Natural killer cell treated with Interleukin-12 subunit alpha and Interleukin-12 subunit beta and Interleukin-15 and Interleukin-18, amount 100 ng/mL, for 72 hours (primary cell): ENCODE results near the gene ZNF593OS. TPM values are rescaled to one million over a fixed set of nuclear protein-coding genes. Genes with fewer than 3 reads are reported as not detected.

Source experiments
- ATAC-seq, 2 donors: fragments of 150-1000 bp; cut with Tn5 transposase in 1 of 2; sonication (Bioruptor Pico), chemical (Tn5 transposase) in 1 of 2; 2 replicates each; pipeline ENCODE4 v1.10.0; 2021
- DNase-seq: peaks from one replicate; pipeline ENCODE4 v3.0.0; 2022; ENCODE audit warnings: low spot score
- H3K27ac Mint-ChIP-seq, 2 donors: 1 replicate in 1 of 2; 2 replicates in 1 of 2; pipeline ENCODE4 v1.8.0; 2022; ENCODE audit warnings: mixed read lengths in 2 of 2, mild to moderate bottlenecking in 1 of 2, moderate library complexity in 1 of 2
- H3K27me3 Mint-ChIP-seq, 2 donors: 1 replicate in 1 of 2; 2 replicates in 1 of 2; pipeline ENCODE4 v1.8.0; 2022; ENCODE audit warnings: mixed read lengths in 2 of 2
- H3K36me3 Mint-ChIP-seq: one replicate; pipeline ENCODE4 v1.8.0; 2022; ENCODE audit warnings: mixed read lengths
- H3K4me1 Mint-ChIP-seq, 2 donors: 1 replicate in 1 of 2; 2 replicates in 1 of 2; pipeline ENCODE4 v1.8.0; 2022; ENCODE audit warnings: low read depth in 2 of 2, mixed read lengths in 2 of 2, mild to moderate bottlenecking in 1 of 2
- H3K4me3 Mint-ChIP-seq: one replicate; pipeline ENCODE4 v1.8.0; 2022; ENCODE audit warnings: mixed read lengths
- H3K9me3 Mint-ChIP-seq: 2 replicates; pipeline ENCODE4 v1.8.0; 2022; ENCODE audit warnings: mixed read lengths
- total RNA-seq, 2 donors: library from RNA; stranded (reverse); gene quantifications; one replicate each; pipeline ENCODE4 v1.2.3, GENCODE V29; 2022

ZNF593OS gene
- total RNA-seq, 2 donors from 2014 or later: not detected

GRCh38 chr1:26134466-26134865, 37.2 kb downstream of the ZNF593OS start:
- H3K27me3 Mint-ChIP-seq: peaks cover 24 to 27% of the 10 kb centered on the region in 2 donors
- no peak overlapping the region for H3K4me3 Mint-ChIP-seq
- no peak overlapping the region for H3K27ac Mint-ChIP-seq
- no peak for DNase-seq
- ATAC-seq: no peak
- no peaks in the 10 kb centered on the region for H3K9me3 Mint-ChIP-seq
- no peaks in the 10 kb centered on the region for H3K36me3 Mint-ChIP-seq
- H3K4me1 Mint-ChIP-seq: no peaks in the 10 kb centered on the region

- Mint-ChIP-seq H3K4me3 (no peak overlapping the region), H3K27me3 (peaks cover 34 to 42% of the 10 kb centered on the region in 2 donors), H3K36me3 (no peaks in the 10 kb centered on the region), H3K27ac (no peak overlapping the region), H3K4me1 (peaks cover 7 to 8% of the 10 kb centered on the region in 2 donors), H3K9me3 (no peaks in the 10 kb centered on the region)
- DNase-seq (no peak), ATAC-seq (no peak)
These were observed 38.8 kb downstream of the ZNF593OS start for GRCh38 chr1:26132834-26133167.

GRCh38 chr1:26132128-26132833, 39.4 kb downstream of the ZNF593OS start:
- ATAC-seq (no peak), DNase-seq (no peak)
- Mint-ChIP-seq H3K4me3 (no peak overlapping the region), H3K27ac (no peak overlapping the region), H3K36me3 (no peaks in the 10 kb centered on the region), H3K27me3 (peaks cover 39 to 47% of the 10 kb centered on the region in 2 donors), H3K9me3 (no peaks in the 10 kb centered on the region), H3K4me1 (peaks cover 12 to 14% of the 10 kb centered on the region in 2 donors)

GRCh38 chr1:26130695-26131094, 40.9 kb downstream of the ZNF593OS start:
- H3K27me3 Mint-ChIP-seq: peaks cover 39 to 47% of the 10 kb centered on the region in 2 donors
- no peak overlapping the region for H3K27ac Mint-ChIP-seq
- peaks cover 20 to 26% of the 10 kb centered on the region in 2 donors for H3K4me1 Mint-ChIP-seq
- no peak for DNase-seq
- no peak for ATAC-seq
- H3K4me3 Mint-ChIP-seq: no peak overlapping the region
- no peaks in the 10 kb centered on the region for H3K36me3 Mint-ChIP-seq
- no peaks in the 10 kb centered on the region for H3K9me3 Mint-ChIP-seq

- Mint-ChIP-seq H3K4me3 (no peak overlapping the region), H3K27me3 (peaks cover 41 to 47% of the 10 kb centered on the region in 2 donors), H3K9me3 (no peaks in the 10 kb centered on the region), H3K27ac (no peak overlapping the region), H3K4me1 (peaks cover 20 to 31% of the 10 kb centered on the region in 2 donors), H3K36me3 (peaks cover 2% of the 10 kb centered on the region)
- DNase-seq: no peak
- no peak for ATAC-seq
These were observed 41.9 kb downstream of the ZNF593OS start for GRCh38 chr1:26129778-26130177.

GRCh38 chr1:26127235-26128163, 44.1 kb downstream of the ZNF593OS start:
- ATAC-seq: no peak
- peaks cover 34 to 40% of the 10 kb centered on the region in 2 donors for H3K27me3 Mint-ChIP-seq
- H3K4me1 Mint-ChIP-seq: peaks cover 23 to 39% of the 10 kb centered on the region in 2 donors
- H3K36me3 Mint-ChIP-seq: peaks cover 11% of the 10 kb centered on the region
- no peaks in the 10 kb centered on the region for H3K9me3 Mint-ChIP-seq
- H3K4me3 Mint-ChIP-seq: peak overlapping the region; percentile 32
- no peak for DNase-seq
- H3K27ac Mint-ChIP-seq: peak overlapping the region; percentile 13 to 60

- ATAC-seq (peak; percentile 97), DNase-seq (peak; percentile 65)
- H3K36me3 Mint-ChIP-seq: peaks cover 15% of the 10 kb centered on the region
- peaks cover 23 to 39% of the 10 kb centered on the region in 2 donors for H3K4me1 Mint-ChIP-seq
- H3K27ac Mint-ChIP-seq: peak overlapping the region; percentile 60 to 73
- H3K9me3 Mint-ChIP-seq: no peaks in the 10 kb centered on the region
- peaks cover 29 to 32% of the 10 kb centered on the region in 2 donors for H3K27me3 Mint-ChIP-seq
- peak overlapping the region; percentile 69 for H3K4me3 Mint-ChIP-seq
These were observed 45.1 kb downstream of the ZNF593OS start for GRCh38 chr1:26126321-26127084.

- H3K36me3 Mint-ChIP-seq: peaks cover 15% of the 10 kb centered on the region
- no peaks in the 10 kb centered on the region for H3K9me3 Mint-ChIP-seq
- H3K4me3 Mint-ChIP-seq: peak overlapping the region; percentile 69
- peaks cover 24 to 26% of the 10 kb centered on the region in 2 donors for H3K27me3 Mint-ChIP-seq
- peak overlapping the region; percentile 60 to 73 for H3K27ac Mint-ChIP-seq
- no peak for ATAC-seq
- DNase-seq: no peak
- peaks cover 23 to 39% of the 10 kb centered on the region in 2 donors for H3K4me1 Mint-ChIP-seq
These were observed 45.7 kb downstream of the ZNF593OS start for GRCh38 chr1:26125946-26126320.

- H3K4me1 Mint-ChIP-seq: peaks cover 23 to 39% of the 10 kb centered on the region in 2 donors
- H3K27me3 Mint-ChIP-seq: peaks cover 18 to 20% of the 10 kb centered on the region in 2 donors
- H3K4me3 Mint-ChIP-seq: no peak overlapping the region
- H3K27ac Mint-ChIP-seq: peak overlapping the region in 1 of 2 donors; percentile 60
- no peaks in the 10 kb centered on the region for H3K9me3 Mint-ChIP-seq
- peaks cover 15% of the 10 kb centered on the region for H3K36me3 Mint-ChIP-seq
- no peak for DNase-seq
- ATAC-seq: no peak
These were observed 46.2 kb downstream of the ZNF593OS start for GRCh38 chr1:26125382-26125781.

- Mint-ChIP-seq H3K9me3 (no peaks in the 10 kb centered on the region), H3K27ac (no peak overlapping the region), H3K4me3 (no peak overlapping the region), H3K27me3 (peaks cover 18 to 20% of the 10 kb centered on the region in 2 donors), H3K4me1 (peaks cover 23 to 39% of the 10 kb centered on the region in 2 donors), H3K36me3 (peaks cover 15% of the 10 kb centered on the region)
- ATAC-seq (no peak), DNase-seq (no peak)
These were observed 47.0 kb downstream of the ZNF593OS start for GRCh38 chr1:26124418-26125331.

- ATAC-seq: no peak
- no peak for DNase-seq
- H3K36me3 Mint-ChIP-seq: peaks cover 15% of the 10 kb centered on the region
- H3K9me3 Mint-ChIP-seq: no peaks in the 10 kb centered on the region
- peak overlapping the region; percentile 26 for H3K4me3 Mint-ChIP-seq
- H3K27ac Mint-ChIP-seq: no peak overlapping the region
- peaks cover 10 to 12% of the 10 kb centered on the region in 2 donors for H3K27me3 Mint-ChIP-seq
- peaks cover 21 to 34% of the 10 kb centered on the region in 2 donors for H3K4me1 Mint-ChIP-seq
These were observed 48.4 kb downstream of the ZNF593OS start for GRCh38 chr1:26122988-26123973.
